ENCODE data around the gene PRSS27.

The PRSS27 gene

GRCh38 chr16:2751577-2752034 lies 31.6 kb upstream of the PRSS27 start:
- no peak for DNase-seq

DNA sequence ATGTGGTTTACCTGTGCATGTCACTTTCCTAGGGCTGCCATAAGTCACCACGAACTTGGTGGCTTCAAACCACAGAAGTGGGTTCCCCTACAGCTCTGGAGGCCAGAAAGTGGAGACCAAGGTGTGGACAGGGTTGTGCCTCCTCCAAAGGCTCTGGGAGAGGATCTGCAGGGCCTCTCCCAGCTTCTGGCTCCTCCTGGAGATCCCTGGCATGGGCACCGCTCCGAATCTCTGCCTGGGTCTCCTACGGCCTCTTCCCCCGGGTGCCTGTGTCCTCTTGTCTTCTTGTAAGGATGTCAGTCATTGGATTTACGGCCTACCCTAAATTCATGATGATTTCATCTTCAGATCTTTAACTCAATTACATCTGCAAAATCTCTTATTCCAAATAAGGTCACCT lies 29.9 kb upstream of the PRSS27 start:
- no peak for DNase-seq

DNA sequence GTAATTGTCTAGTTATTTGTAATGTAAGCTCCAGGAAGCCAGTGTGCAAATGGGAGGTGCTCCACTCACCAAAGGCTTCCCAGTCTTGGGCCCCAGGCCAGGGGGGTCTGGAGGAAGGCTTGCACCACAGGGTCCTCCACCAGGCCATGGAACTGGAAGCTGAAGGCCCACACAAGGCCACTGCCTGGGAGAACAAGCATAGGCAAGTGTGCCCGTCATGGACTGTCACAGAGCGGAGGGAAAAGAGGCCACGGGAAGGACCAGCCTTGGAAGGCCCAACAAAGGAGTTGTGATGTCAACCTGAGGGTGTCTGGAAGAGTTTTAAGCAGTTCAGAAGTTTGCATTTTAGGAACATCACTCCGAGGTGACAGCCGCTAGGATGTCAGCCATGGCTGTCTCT lies 29.5 kb upstream of the PRSS27 start:
- DNase-seq, result no peak

DNA sequence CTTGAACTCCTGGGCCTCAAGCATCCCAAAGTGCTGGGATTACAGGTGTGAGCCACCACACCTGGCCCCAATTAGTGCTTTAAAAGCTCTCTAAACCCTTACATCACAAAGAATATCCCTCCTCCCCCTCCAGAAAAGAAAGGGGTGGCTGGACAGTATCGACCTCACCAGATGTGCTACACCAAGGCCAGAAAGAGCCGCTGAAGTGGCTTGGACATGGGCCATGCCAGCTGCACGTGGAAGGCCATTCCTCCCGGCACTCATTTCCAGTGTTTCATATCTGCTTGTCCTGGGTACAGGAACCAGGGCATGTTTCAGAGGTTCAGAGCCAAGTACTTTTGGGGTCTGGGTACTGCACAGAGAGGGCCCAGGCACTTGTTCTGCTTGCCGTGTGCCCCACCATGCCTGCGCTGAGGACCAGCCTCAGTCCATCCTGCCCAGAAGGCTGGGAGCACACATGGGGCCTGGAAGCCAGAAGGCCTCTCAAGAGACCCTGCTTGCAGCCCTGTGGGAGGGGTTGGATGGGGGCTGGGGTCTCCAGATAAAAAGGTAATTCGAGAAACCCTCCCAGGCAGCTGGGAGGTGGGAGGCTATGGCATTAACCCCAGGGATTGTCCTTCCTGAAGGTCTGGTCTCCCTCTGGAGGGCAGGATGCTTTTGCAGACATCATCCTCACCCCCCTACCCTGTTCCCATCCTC lies 28.9 kb upstream of the PRSS27 start:
- DNase-seq, result no peak

DNA sequence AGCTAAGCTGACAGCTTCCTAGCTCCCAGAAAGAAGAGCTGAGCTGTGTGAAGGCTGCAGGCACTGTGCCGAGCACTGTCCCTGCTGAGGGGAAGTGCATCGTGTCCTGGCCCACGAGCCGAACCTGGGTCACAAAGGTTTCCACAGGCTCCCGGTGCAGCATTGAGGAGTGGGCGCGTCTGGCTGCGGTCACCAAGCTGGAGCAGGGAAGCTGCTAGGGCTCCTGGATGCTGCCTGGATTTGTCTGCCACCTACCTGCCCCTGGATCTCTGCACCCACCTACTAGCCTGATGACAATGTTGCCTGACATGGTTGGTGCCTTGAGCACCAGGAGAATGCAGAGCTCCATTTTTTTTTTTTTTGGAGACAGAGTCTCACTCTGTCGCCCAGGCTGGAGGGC lies 25.9 kb upstream of the PRSS27 start:
- DNase-seq, result no peak

GRCh38 chr16:2745116-2745890 lies 25.3 kb upstream of the PRSS27 start:
- no peak for DNase-seq

DNA sequence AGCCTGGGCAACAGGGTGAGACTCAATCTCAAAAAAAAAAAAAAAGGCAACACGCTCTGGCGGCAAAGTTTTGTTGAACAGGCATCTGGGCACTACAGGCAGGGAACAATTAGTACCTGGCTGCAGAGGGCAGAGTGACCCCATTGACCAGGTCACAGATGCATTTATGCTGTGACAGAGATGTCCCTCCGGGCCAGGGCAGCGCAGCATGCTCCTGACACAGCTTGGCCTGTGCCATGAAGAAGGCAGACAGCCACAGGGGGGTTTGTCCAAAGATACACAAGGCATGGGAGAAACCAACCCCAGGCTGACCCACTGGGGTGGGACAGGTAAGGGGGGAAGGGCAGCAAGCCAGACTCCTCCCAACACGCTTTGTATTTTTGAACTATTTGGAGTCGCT lies 24.7 kb upstream of the PRSS27 start:
- no peak for DNase-seq

GRCh38 chr16:2743007-2743810 lies 23.2 kb upstream of the PRSS27 start:
- DNase-seq, result no peak

- DNase-seq, result no peak
Measured at GRCh38 chr16:2742323-2743006, 22.4 kb upstream of the PRSS27 start.

DNA sequence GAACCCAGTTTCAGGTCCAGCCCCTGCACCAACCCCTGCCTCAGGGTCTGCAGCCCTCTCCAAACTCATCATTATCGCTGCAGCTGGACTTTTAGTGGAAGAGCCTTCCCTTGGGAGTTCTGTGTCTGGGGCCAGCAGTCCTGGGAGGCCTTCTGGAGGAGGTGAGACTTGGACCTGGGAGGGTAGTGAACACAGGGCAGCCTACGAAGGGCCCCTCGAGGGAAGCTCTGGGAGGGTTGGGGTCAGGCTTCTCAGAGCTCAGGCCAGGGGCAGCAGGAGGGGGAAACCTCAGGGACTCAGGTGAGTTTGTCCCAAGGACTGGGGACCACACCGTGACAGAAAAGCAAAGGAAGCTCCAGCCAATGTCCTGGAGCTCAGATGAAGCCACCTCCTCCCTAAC lies 21.1 kb upstream of the PRSS27 start:
- DNase-seq, result no peak

GRCh38 chr16:2740476-2740875 lies 20.5 kb upstream of the PRSS27 start:
- DNase-seq, result no peak

- no peak for DNase-seq
Measured at GRCh38 chr16:2739625-2740430, 19.8 kb upstream of the PRSS27 start.

DNA sequence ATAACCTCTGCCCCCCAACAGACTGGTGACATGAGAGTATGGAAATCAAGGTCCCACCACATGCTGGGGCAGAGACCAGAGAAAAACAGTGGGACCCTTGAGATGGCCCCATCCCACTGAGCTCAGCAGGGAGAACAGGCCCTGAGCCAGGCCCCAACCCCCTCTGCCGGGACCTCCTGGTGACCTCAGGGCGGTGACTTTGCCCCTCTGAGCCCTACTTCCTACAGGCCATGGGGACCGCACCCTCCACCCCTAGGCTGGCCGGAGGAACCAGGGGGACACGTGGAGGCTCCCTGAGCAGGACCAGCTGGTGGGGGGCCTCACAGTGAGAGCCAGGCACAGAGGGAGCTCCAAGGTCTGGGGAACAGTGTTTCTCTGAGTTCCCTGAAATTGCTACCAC lies 18.6 kb upstream of the PRSS27 start:
- DNase-seq, result no peak

- DNase-seq, result no peak
Measured at GRCh38 chr16:2737895-2738418, 17.9 kb upstream of the PRSS27 start.

- no peak for DNase-seq
Measured at GRCh38 chr16:2737238-2737605, 17.2 kb upstream of the PRSS27 start.

DNA sequence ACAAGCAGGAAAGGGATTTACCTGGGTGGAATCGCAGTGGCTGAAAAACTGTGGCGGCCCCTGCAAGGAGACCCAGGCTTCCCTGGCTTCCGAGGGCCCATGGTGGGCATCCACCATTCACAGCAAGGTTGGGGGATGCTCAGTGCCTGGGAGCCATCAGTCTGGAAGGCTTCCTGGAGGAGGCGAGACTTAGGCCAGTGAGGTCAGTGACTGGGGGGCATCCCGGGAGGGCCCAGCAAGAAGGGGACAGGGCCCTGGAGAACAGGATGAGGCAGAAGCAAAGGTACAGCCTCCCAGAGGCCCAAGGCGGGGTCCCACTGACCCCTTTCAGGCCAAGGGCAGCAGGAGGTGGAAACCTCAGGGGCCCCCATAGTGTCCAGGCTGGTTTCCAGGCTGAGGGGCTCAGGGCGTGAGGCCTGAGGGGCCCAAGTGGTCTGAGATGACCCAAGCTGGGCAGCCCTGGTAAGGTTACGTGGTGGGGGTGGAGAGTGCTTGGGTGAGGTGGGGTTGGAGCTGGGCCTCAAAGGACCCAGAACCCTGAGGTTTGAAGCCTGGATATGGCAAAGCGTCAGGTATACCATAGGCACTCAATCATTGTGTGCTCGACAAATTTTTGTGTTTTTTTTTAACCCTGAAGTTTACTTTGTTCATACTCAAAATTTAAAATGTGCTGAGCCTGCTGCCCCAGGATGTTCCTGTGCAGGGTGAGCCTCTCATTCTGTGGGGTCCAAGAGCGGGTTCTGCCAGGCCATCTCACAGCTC lies 16.6 kb upstream of the PRSS27 start:
- DNase-seq, result no peak

DNA sequence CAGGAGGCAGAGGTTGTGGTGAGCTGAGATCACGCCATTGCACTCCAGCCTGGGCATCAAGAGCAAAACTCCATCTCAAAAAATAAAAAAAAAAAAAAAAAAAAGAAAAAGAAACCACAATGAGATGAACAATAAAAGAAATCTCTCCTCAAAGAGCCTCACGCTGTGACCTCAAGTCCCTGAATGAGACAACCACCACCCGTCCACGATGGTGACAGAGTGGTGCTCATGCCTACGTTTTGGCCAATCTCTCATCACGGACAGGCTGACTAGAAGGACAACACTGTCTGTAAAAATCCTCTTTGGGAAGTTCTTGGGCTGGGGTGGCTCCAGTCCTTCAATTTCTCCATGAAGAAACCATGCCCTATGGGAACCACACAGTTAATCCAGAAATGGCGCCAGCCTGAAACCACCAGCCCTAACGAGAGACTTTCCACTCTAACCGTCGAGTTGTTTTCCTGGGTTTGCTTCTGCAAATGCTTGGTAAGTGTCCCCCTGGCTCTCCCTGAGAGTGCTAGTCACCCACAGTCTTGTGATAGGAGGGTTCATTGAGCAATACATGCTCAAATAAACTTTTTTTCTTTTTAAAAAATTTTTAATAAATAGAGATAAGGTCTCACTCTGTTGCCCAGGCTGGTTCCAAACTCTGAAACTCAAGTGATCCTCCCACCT lies 15.0 kb upstream of the PRSS27 start:
- DNase-seq, result peak; percentile 64 to 75

- no peak for DNase-seq
Measured at GRCh38 chr16:2728034-2728433, 8.0 kb upstream of the PRSS27 start.

- no peak for DNase-seq
Measured at GRCh38 chr16:2726923-2727322, 6.9 kb upstream of the PRSS27 start.

DNA sequence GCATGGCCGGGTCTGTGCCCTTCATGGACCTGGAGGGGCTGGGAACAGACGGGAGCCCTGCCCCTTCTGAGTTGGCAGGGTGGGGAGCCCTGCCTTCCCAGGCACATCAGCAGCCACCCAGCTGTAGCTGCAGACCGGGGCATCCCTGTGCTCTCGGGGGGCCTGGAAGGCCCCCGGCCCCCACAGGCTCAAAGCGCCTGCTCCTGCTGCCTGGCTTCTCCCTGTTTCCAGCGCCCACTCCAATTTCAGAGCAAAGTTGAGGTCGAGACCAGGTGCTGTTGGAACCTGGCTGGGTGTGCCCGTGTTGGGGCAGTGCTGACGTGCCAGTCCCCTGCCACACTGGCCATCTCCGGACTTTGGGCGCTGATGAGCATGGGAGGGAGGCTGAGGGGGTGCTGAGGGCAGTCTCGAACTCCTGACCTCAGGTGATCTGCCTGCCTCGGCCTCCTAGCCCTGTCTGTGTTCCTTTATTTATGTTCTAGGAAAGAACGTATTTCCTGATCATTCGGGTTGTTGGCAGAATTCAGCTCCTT lies 4.9 kb upstream of the PRSS27 start:
- no peak for DNase-seq
